AG09319 (cell line): ENCODE data around the gene SRSF7.
A peak's percentile ranks its signal among the peaks of the same experiment; 100 is the strongest.

ENCODE experiments used
- DNase-seq: peaks from one replicate; pipeline ENCODE4 v3.0.0-alpha.2; 2010; ENCODE audit warnings: low read depth; ENCODE audit errors: extremely low read depth
- TF ChIP-seq, protein P1 (sequence below): IDR thresholded peaks from 2 replicates; pipeline ENCODE4 v1.5.1; 2011; ENCODE audit warnings: low read depth, mild to moderate bottlenecking, inconsistent platforms, low read length, moderate library complexity

The SRSF7 gene

GRCh38 chr2:38747007-38747424, 4.1 kb downstream of the SRSF7 start:
- TF ChIP-seq, protein P1, sequence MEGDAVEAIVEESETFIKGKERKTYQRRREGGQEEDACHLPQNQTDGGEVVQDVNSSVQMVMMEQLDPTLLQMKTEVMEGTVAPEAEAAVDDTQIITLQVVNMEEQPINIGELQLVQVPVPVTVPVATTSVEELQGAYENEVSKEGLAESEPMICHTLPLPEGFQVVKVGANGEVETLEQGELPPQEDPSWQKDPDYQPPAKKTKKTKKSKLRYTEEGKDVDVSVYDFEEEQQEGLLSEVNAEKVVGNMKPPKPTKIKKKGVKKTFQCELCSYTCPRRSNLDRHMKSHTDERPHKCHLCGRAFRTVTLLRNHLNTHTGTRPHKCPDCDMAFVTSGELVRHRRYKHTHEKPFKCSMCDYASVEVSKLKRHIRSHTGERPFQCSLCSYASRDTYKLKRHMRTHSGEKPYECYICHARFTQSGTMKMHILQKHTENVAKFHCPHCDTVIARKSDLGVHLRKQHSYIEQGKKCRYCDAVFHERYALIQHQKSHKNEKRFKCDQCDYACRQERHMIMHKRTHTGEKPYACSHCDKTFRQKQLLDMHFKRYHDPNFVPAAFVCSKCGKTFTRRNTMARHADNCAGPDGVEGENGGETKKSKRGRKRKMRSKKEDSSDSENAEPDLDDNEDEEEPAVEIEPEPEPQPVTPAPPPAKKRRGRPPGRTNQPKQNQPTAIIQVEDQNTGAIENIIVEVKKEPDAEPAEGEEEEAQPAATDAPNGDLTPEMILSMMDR = no peak
- DNase-seq = no peak

GRCh38 chr2:38745267-38745666, 5.9 kb downstream of the SRSF7 start:
- no peak for DNase-seq
- TF ChIP-seq, protein P1 = no peak

DNA sequence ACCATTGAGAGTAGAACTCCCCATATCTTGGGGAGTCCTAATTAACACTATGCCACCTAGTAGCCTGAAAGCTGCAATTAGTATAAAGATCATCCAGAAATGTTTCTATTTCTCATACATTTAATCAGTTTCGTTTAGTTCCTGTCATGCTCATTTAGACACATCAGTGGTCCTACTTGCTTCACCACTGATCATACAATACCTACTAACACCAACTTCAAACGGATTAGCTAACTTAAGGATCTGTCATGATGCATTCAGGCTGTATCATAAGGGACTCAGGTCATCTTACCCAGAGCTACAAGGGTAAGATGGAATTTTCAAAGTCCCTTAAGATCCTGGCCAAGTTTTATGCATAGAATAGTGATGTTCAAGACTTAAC, 6.8 kb downstream of the SRSF7 start:
- no peak for DNase-seq
- TF ChIP-seq, protein P1 = no peak

GRCh38 chr2:38743672-38744398, 7.3 kb downstream of the SRSF7 start:
- TF ChIP-seq, protein P1 = no peak
- no peak for DNase-seq

DNA sequence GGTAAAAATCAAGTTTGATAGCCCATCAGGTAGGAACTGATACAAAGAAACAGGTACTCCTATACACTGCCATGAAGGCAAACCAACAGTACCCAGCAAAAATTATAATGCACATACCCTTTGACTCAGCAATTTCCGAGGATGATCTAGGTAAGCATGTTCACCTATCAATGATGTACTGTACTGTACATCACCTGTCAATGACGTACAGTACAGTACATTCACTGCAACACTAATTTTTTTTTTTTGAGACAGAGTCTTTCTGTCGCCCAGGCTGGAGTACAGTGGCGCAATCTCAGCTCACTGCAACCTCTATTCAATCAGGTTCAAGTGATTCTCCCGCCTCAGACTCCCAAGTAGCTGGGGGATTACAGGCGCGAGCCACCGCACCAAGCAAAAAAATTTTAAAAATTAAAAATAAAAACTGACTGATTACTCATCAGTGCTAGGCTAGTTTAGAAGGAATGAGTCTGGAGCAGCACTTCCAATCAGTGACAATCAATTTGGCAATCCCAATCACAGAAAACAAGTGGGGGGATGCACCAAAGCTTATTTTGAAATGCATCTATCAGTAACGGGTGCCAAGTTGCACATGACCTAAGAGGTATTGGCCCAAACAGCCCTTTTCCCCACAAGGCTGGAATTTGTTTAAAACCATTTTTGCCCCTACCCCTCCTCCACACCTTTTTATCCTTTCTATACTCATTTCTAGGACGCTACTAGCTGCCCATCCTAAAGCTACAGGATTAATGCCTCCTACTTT, 8.2 kb downstream of the SRSF7 start:
- TF ChIP-seq, protein P1 = no peak

GRCh38 chr2:38740851-38741731, 10.1 kb downstream of the SRSF7 start:
- DNase-seq = no peak
- TF ChIP-seq, protein P1 = peak; percentile 27

More for the DNA sequence above, 8.2 kb downstream of the SRSF7 start:
- no peak for DNase-seq
